ENCODE data around the gene VAC14.

Gene VAC14

DNA sequence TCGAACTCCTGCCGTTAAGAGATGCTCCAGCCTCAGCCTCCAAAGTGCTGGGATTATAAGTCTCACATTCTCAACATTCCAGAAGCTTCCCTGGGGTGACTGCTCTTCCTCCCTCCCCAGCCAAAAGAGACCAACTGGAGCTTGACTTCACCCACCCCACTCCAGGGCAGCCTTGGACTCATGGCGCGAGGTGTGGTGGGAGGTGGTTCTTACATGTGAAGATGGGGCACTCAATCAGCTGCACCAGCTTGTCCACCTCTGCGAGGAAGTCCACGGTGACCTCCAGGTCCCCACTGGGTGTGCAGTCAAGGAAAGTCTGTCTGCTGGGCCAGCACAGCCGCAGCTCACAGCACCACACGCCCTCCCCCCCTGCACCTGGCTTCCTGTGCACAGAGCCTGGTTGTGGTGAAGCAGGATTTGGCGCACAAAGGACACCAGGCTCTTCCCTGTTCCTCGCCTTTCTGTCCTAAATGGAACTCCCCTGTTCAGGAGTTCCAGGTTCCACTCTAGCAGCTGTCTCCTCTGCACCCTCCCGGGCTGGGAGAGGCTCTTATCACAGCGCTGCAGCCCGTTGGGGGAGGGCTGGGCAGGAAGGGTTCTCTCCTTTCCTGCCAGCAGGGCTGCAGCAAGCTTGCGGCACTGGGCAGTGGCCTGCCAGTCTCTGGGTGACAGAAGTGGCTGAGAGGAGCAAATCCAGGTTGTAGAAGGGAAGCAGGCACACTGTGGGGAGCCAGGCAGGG, 105.5 kb downstream of the VAC14 start:
- no peak for DNase-seq (ENCODE audit: extremely low read depth in 1 of 2, low read depth in 1 of 2)

GRCh38 chr16:70694868-70695218, 106.1 kb downstream of the VAC14 start:
- no peak for DNase-seq (ENCODE audit: extremely low read depth in 1 of 2, low read depth in 1 of 2)

DNA sequence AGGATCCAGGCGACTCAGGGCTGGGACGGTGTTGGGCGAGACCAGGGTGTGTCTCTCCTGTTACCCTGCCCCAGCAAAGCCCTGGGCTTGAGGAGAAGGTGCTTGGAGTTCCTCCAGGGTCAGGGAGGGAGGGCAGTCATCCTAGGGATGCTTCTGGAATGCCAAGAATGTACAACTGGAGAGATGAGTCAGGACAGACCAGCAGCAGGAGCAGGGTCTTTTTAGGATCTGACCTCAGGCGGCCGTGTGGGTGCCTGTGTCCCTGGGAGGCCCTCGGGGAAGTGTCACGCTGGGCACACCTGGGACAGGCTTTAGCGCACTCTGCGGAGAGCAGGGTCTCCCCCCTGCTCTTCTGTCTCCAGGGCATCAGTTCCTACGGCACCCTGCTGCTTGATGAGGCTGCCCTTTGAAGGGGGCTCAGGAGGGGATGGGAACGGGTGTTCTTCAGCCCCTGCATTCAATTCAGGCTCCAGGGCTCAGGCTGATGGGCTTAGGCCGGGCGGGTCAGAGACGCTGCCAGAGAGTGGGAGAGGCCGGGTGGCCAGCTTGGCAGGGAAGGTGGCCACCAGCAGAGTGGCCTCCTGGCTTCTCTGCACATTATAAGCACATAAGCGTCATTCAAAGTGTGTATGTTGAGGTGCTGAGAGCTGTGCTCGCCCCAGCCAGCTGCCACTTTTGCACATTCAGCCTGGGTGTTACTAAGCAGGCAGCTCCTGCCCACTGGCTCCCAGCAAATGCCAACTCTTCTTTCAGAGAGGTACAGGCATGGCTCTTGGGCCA, 106.7 kb downstream of the VAC14 start:
- DNase-seq (ENCODE audit: extremely low read depth in 1 of 2, low read depth in 1 of 2), result no peak

- no peak for DNase-seq (ENCODE audit: extremely low read depth in 1 of 2, low read depth in 1 of 2)
These were observed 107.9 kb downstream of the VAC14 start for GRCh38 chr16:70692873-70693671.

GRCh38 chr16:70692130-70692872, 108.7 kb downstream of the VAC14 start:
- DNase-seq (ENCODE audit: extremely low read depth in 1 of 2, low read depth in 1 of 2), result no peak

GRCh38 chr16:70691223-70692129, 109.5 kb downstream of the VAC14 start:
- DNase-seq (ENCODE audit: extremely low read depth in 1 of 2, low read depth in 1 of 2), result no peak

GRCh38 chr16:70689970-70690891, 110.7 kb downstream of the VAC14 start:
- DNase-seq (ENCODE audit: extremely low read depth in 1 of 2, low read depth in 1 of 2), result no peak

DNA sequence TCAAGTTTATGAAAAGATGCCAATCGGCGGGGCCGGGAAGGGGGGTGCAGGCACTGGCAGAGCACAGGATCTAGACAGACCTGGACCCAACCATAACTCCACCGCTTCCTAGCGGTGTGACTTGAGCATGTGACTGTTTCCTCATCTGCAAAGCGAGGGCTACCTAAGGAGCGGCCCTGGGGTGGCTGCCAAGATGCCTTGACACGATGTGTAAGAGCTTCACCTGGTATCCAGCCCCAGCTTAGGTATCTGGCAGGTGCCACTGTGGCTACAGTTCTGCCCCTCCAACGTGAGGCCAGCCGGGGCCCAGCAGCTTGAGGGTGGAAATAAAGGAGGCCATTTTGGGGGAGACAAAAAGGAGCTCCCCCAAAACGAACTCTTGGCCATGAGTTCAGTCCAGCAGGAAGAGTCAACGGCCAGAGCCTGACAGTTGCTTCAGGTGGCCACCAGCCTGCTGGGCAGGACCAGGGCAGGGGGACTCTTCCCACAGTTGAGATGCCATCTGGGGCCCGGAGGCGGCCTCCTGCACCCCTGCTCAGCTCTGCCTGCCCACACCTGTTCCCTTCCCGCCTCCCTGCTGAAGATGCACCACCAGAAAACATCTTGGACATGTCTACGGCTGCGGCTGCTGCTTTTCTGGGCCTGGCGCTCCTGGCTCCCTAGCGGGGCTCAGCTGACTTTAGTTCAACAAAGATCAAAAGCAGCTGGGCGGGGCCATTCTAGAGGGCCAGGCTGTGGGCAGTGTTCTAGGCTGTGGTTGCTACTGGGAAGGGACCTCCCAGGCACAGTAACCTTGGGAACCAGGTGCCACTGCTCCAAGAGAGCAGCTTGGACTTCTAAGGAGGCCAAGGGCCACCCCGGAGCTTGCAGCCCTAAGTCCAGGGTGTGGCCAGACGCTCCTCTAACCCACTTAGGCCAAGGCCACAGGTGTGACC, 111.7 kb downstream of the VAC14 start:
- DNase-seq (ENCODE audit: extremely low read depth in 1 of 2, low read depth in 1 of 2), result no peak

GRCh38 chr16:70688246-70688742, 112.7 kb downstream of the VAC14 start:
- no peak for DNase-seq (ENCODE audit: extremely low read depth in 1 of 2, low read depth in 1 of 2)

GRCh38 chr16:70687671-70688245, 113.2 kb downstream of the VAC14 start:
- DNase-seq (ENCODE audit: extremely low read depth in 1 of 2, low read depth in 1 of 2), result no peak

- DNase-seq (ENCODE audit: extremely low read depth in 1 of 2, low read depth in 1 of 2), result no peak
These were observed 113.9 kb downstream of the VAC14 start for GRCh38 chr16:70687102-70687511.

DNA sequence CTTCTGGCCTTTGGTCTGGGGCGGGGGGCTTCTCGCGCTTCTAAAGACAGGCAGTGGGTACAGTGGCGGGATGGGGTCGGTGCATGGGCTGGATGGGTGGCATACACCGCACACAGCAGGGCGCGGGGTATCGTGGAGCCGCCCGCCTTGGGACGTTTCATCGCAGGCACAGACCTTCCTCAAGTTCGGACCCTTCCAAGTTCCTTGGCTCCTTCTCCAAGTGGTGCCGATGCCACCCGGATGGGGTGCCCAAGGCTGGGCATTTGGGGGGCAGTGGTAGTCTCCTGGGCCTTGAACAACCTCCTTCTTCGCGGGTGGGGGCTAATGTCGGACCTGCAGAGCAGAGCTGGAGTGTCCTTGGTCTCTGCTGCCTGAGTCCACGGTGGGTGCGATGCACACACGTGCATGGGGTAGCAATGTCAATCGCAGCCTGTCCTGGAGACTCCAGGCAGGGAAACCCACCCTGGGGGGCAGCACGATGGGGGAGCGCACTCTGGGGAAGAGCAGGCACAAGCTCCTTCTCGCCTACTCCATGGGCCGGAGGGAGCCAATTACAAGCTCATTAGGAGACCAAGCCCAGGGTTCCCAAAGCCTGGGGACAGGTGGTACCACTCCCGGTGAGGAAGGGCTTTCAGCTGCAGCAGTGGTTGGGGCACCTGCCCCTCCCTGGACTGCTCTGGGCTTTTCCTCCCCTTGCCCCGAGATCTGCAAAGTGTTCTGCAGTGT, 114.4 kb downstream of the VAC14 start:
- no peak for DNase-seq (ENCODE audit: extremely low read depth in 1 of 2, low read depth in 1 of 2)

DNA sequence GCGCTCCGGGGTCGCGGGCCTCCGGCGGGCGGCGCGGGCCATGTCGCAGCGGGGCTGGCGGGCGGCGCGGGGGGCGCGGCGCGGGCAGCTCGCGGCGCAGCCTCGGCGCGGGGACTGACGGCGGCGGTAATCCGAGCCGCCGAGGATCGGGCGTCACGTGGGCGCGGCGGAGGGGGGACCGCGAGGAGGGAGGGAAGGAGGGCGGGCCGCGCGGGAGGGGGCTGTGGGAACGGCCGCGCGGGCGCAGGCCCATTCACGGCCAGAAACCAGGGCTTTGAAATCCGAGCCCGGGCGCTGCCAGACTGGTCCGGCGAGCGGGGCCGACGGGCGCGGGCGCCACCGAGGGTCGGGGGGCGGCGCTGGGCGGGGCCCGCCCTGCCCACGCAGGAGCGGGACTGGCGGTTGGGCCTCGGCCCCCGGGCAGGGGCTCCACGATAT, 115.0 kb downstream of the VAC14 start, which contains the start of gene MTSS2:
Gene MTSS2 (minus strand): TSS at position 116 of the 438 bp plus-strand sequence. CDS start 262 bp downstream, outside the sequence.
- no peak for DNase-seq (ENCODE audit: extremely low read depth in 1 of 2, low read depth in 1 of 2)

DNA sequence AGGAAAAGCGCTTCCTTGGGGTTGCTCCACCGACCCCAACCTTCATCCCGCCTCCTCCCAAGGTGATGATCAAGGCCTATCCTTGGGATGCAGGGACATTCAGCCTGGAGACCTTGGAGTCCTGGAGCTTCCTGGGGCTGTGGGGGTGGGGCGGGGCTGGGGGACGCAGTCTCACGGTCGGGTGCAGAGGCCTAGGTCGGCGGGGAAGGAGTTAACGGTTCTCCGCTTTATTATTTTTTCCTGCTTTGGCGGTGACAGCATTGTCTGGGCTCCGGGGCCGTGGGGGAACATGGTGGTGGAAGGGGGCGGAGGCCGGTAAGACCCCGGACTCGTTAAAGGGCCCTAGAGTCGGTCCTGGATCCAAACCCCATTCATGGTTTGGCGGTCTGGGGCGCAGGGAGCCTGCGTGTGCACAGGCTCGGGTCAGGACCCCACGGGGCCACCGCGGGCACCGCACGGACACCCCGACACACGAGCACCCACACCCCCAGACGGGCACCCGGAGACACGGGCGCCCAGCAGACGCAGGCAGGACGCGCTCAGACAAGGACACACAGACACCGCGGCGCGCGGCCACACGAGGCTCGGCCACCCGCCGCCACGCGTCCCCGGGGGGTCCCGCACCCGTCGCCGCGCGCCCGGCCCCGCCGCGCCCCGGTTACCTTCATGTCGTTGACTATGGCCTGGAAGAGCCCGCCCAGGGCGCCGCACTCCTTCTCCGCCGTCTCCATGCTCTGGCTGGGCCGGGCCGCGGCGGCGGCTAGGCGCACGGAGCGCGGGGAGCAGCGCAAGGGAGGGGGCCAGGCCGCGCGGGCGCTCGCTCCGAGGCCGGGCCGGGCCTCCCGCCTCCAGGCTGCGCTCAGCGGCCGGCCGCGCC, 115.7 kb downstream of the VAC14 start:
- DNase-seq (ENCODE audit: extremely low read depth in 1 of 2, low read depth in 1 of 2), result no peak

Measured in activated CD8-positive, alpha-beta memory T cell treated with anti-CD3 and anti-CD28 coated beads for 1 hour (primary cell).